Measurements from ENCODE around the gene KRTAP13-1.

The KRTAP13-1 gene

GRCh38 chr21:30395731-30396130 is at the start of gene KRTAP13-1:
KRTAP13-1 (plus strand) TSS chr21:30396031; CDS start chr21:30396087, 56 bp downstream.
- DNase-seq: no peak

- no peak for DNase-seq
Measured at GRCh38 chr21:30348506-30348905, 47.3 kb upstream of the KRTAP13-1 start, which contains the start of gene KRTAP23-1. KRTAP23-1 (minus strand) TSS chr21:30348606; CDS start chr21:30348606, 0 bp downstream.

- DNase-seq: no peak
Measured at GRCh38 chr21:30349572-30349971, 46.3 kb upstream of the KRTAP13-1 start.

GRCh38 chr21:30351534-30351933 is 44.3 kb upstream of the KRTAP13-1 start:
- DNase-seq: no peak

GRCh38 chr21:30354308-30355005 is 41.4 kb upstream of the KRTAP13-1 start:
- DNase-seq: no peak

GRCh38 chr21:30355906-30356305 is 39.9 kb upstream of the KRTAP13-1 start:
- DNase-seq: no peak

GRCh38 chr21:30372139-30372770 is 23.6 kb upstream of the KRTAP13-1 start, which contains the start of gene KRTAP13-2:
KRTAP13-2 (minus strand) TSS chr21:30372271; CDS start chr21:30372213, 58 bp downstream.
- DNase-seq: no peak

- no peak for DNase-seq
Measured at GRCh38 chr21:30382201-30382600, 13.6 kb upstream of the KRTAP13-1 start.

GRCh38 chr21:30391492-30392025 is 4.3 kb upstream of the KRTAP13-1 start:
- DNase-seq: no peak

GRCh38 chr21:30408782-30409494 is 13.1 kb downstream of the KRTAP13-1 start:
- no peak for DNase-seq

- no peak for DNase-seq
Measured at GRCh38 chr21:30415993-30416392, 20.2 kb downstream of the KRTAP13-1 start.

- DNase-seq: no peak
Measured at GRCh38 chr21:30425826-30426225, 30.0 kb downstream of the KRTAP13-1 start, which contains the start of gene KRTAP13-3. KRTAP13-3 (minus strand) TSS chr21:30425926; CDS start chr21:30425912, 14 bp downstream.

GRCh38 chr21:30426731-30427130 is 30.9 kb downstream of the KRTAP13-1 start:
- no peak for DNase-seq

GRCh38 chr21:30430170-30430655 is 34.4 kb downstream of the KRTAP13-1 start, which contains the start of gene KRTAP13-4:
KRTAP13-4 (plus strand) TSS chr21:30430220; CDS start chr21:30430276, 56 bp downstream.
- DNase-seq: no peak

- DNase-seq: peak in 1 of 2 donors; percentile 9
Measured at GRCh38 chr21:30434033-30434631, 38.3 kb downstream of the KRTAP13-1 start.

- no peak for DNase-seq
Measured at GRCh38 chr21:30437010-30437565, 41.3 kb downstream of the KRTAP13-1 start.

- no peak for DNase-seq
Measured at GRCh38 chr21:30439975-30440374, 44.1 kb downstream of the KRTAP13-1 start, which contains the start of gene KRTAP15-1. KRTAP15-1 (plus strand) TSS chr21:30440275; CDS start chr21:30440328, 53 bp downstream.

- no peak for DNase-seq
Measured at GRCh38 chr21:30443226-30443625, 47.4 kb downstream of the KRTAP13-1 start.

- DNase-seq: no peak
Measured at GRCh38 chr21:30444204-30444603, 48.4 kb downstream of the KRTAP13-1 start.
